ENCODE data around the gene PLTP.

DNA sequence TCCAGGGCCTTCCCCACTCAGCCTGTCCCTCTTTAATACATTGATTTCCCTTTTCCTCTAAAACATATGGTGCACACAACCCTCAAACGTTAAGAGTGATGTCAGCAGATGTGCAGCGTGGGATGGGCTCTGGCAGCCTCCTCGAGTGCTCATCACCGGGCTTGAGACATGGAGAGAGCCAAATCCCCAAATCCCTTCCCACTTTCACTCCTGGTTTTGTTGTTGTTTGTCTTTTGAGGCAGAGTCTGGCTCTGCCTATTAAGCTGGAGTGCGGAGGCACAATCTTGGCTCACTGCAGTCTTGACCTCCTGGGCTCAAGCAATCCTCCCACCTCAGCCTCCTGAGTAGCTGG, 5.8 kb upstream of the PLTP start:
- TF ChIP-seq POLR2A (IDR thresholded peaks at IDR 0.05), result no peak
- TF ChIP-seq CTCF (IDR thresholded peaks at IDR 0.05), result no peak
